ENCODE measurements around the gene MRPS16. TPM values are rescaled to one million over a fixed set of nuclear protein-coding genes. Genes with fewer than 3 reads are reported as not detected.

The MRPS16 gene
- total RNA-seq, result 10 to 100 TPM; 33.3 to 56.5 (median 55.2) TPM
- 44.5 TPM for total RNA-seq (2013)
- 39.3 to 159 (median 63.3) reads per million in 29 experiments for total RNA-seq

DNA sequence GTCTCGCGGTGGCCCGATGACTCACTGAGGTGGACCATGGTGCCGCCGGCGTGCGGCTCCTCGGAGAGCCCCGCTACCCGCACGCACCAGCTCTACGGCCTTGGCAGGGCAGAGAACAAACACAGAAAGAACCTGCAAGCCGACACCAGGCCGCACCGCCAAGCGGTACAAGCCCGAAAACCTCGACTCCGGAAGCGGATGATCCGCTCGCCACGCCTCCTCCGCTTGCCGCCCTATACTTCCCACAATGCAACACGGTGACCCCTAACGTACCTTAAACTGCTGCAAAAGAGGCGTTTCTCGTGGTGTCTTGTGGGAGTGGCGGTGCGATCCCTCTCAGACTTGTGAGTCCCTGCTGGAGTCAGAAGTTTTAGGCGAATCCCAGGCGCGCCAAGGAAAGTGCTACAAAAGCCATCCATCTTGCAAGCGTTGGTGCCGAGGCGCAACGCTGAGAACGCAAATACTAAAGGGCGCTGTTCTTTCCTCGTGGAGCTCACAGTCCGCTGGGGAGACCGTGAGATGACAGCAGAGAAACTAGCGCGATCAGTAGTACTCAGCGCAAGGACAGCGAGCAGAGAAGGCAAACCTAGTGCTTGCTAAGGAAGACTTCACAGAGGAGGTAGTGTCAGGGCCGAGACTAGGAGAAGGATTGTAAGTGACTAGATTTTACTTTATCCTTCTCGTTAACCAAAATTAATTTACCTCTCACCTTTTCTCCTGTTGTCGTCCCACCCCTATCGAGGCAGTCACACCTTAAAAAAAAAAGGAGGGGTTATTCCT, at the start of gene MRPS16:
Gene MRPS16 (minus strand): TSS at position 200 of the 780 bp plus-strand sequence. CDS start 162 bp downstream, at position 38.
- Histone ChIP-seq H3K36me3 (ENCODE audit: control insufficient read depth in 2 of 2, extremely low read depth in 1 of 2, insufficient read depth in 1 of 2, low read length in 1 of 2) (peaks cover 0 to 14% of the 10 kb centered on the region in 2 donors), H3K9me3 (no peaks in the 10 kb centered on the region), H3K4me1 (ENCODE audit: control insufficient read depth in 1 of 2, extremely low read depth in 1 of 2, insufficient read depth in 2 of 2, low read length in 2 of 2) (peaks cover 19 to 23% of the 10 kb centered on the region in 2 experiments), H3K27ac (ENCODE audit: low read length) (peak within 1 kb of the TSS; percentile 85), H3K4me3 (ENCODE audit: control insufficient read depth in 1 of 2, extremely low read depth in 1 of 2, low read length in 1 of 2) (peak within 1 kb of the TSS; percentile 78 to 95), H3K27me3 (replicated peaks in 1 of 2; ENCODE audit: control insufficient read depth in 2 of 2, extremely low read depth in 1 of 2, insufficient read depth in 2 of 2, low read length in 1 of 2) (no peaks in the 10 kb centered on the region)
- Mint-ChIP-seq H3K4me1 (peaks cover 23 to 45% (median 37%) of the 10 kb centered on the region in 3 donors), H3K4me3 (peak within 1 kb of the TSS; percentile 90 to 98 (median 98)), H3K36me3 (peaks cover 10% of the 10 kb centered on the region), H3K27me3 (no peaks in the 10 kb centered on the region), H3K27ac (peak within 1 kb of the TSS; percentile 94 to 97), H3K9me3 (no peaks in the 10 kb centered on the region)
- DNase-seq (peak; percentile 80 to 96 (median 91)), ATAC-seq (replicated peaks in 1 of 4) (peak; percentile 90 to 93 (median 91))
- POLR2A ChIA-PET, result interaction anchor here (0.6 to 1.0 kb wide), 5 partner anchors 10 to 909 kb away, joined by 3 to 6 read pairs (median 3); partner anchors contain the start of gene P4HA1 (in 1 of the 2)
- 0% methylated on average over 39 of the region's 51 CpGs for WGBS (ENCODE audit: insufficient coverage)
- CTCF ChIA-PET, result interaction anchor here in 1 of 2 donors (0.6 to 0.7 kb wide), 3 partner anchors 88 to 1935 kb away, joined by 3 read pairs; no protein-coding TSS in a partner anchor

DNA sequence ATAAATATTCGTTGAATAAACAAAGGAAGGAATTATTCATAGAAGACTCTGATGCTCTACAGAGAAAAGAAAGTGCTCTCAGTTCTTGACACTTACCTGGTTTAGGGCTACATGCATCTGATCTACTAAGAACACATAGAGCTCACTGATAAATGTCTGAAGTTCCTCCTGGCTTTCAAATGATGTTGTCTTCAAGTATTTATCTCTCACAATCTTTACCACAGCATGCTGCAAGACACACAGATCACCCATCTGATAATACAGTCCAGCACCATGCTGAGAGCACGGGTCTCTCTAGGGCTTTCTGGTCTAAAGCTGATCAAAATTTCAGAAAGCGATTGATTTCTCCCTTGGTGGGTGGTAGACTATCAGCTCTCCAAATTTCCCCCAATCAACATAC, 44.5 kb upstream of the MRPS16 start:
- no peaks in the 10 kb centered on the region for H3K4me1 ChIP-seq (ENCODE audit: control insufficient read depth in 1 of 2, extremely low read depth in 1 of 2, insufficient read depth in 2 of 2, low read length in 2 of 2)
- H3K27ac ChIP-seq (ENCODE audit: low read length), result no peak overlapping the region
- Mint-ChIP-seq H3K36me3 (peaks cover 13% of the 10 kb centered on the region), H3K9me3 (no peaks in the 10 kb centered on the region), H3K4me1 (peaks cover 0 to 9% (median 5%) of the 10 kb centered on the region in 3 donors), H3K4me3 (no peak overlapping the region), H3K27ac (no peak overlapping the region), H3K27me3 (no peaks in the 10 kb centered on the region)
- ChIA-PET CTCF (no interaction called here), POLR2A (no interaction called here)
- no peak overlapping the region for H3K4me3 ChIP-seq (ENCODE audit: control insufficient read depth in 1 of 2, extremely low read depth in 1 of 2, low read length in 1 of 2)
- H3K9me3 ChIP-seq, result no peaks in the 10 kb centered on the region
- no peaks in the 10 kb centered on the region for H3K36me3 ChIP-seq (ENCODE audit: control insufficient read depth in 2 of 2, extremely low read depth in 1 of 2, insufficient read depth in 1 of 2, low read length in 1 of 2)
- no peak for ATAC-seq (replicated peaks in 1 of 4)
- DNase-seq, result no peak
- WGBS (ENCODE audit: insufficient coverage), result no CpG with 5 or more reads among the region's 3 CpGs
- no peaks in the 10 kb centered on the region for H3K27me3 ChIP-seq (replicated peaks in 1 of 2; ENCODE audit: control insufficient read depth in 2 of 2, extremely low read depth in 1 of 2, insufficient read depth in 2 of 2, low read length in 1 of 2)

DNA sequence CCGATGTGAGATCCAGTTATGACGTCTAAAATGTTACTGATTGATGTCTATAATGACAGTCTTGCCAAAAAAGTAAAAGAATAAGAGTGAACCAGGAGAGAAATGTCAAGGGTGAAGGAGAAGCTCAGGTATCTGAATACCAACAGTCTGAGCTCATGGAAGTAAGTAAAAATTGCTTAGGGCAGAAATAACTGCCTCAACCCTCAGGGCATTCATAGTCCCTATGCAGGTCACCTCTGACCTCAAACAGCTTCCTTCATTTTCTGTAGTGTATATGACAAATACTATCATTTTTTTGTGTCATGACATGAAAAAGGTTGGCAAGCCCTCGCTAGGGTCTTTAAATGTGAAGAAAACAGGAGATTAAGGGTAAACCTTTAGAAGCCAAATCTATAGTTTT, 41.0 kb upstream of the MRPS16 start:
- Histone ChIP-seq H3K4me1 (ENCODE audit: control insufficient read depth in 1 of 2, extremely low read depth in 1 of 2, insufficient read depth in 2 of 2, low read length in 2 of 2) (no peaks in the 10 kb centered on the region), H3K4me3 (ENCODE audit: control insufficient read depth in 1 of 2, extremely low read depth in 1 of 2, low read length in 1 of 2) (no peak overlapping the region), H3K9me3 (no peaks in the 10 kb centered on the region), H3K36me3 (ENCODE audit: control insufficient read depth in 2 of 2, extremely low read depth in 1 of 2, insufficient read depth in 1 of 2, low read length in 1 of 2) (no peaks in the 10 kb centered on the region), H3K27me3 (replicated peaks in 1 of 2; ENCODE audit: control insufficient read depth in 2 of 2, extremely low read depth in 1 of 2, insufficient read depth in 2 of 2, low read length in 1 of 2) (no peaks in the 10 kb centered on the region), H3K27ac (ENCODE audit: low read length) (no peak overlapping the region)
- CTCF ChIA-PET, result no interaction called here
- POLR2A ChIA-PET, result no interaction called here
- Mint-ChIP-seq H3K9me3 (peaks cover 0 to 7% (median 7%) of the 10 kb centered on the region in 3 donors), H3K4me3 (no peak overlapping the region), H3K36me3 (peaks cover 27% of the 10 kb centered on the region), H3K27ac (no peak overlapping the region), H3K27me3 (no peaks in the 10 kb centered on the region), H3K4me1 (peaks cover 0 to 9% (median 5%) of the 10 kb centered on the region in 3 donors)
- ATAC-seq (replicated peaks in 1 of 4) (no peak), DNase-seq (no peak)
- 100% methylated on average over 2 of the region's 3 CpGs for WGBS (ENCODE audit: insufficient coverage)

DNA sequence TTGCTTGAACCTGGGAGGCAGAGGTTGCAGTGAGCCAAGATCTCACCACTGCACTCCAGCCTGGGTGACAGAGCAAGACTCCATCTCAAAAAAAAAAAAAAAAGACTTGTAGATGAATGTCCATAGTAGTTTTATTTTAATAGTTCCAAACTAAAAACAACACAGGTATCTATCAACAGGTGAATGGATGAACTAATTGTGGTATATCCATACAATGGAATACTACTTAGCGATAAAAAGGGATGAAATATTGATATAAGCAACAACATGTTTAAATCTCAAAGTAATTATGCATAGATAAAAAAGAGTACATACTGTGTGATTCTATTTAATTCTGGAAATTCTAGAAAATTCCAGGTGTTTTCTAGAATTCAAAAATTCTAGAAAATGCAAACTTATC, 37.5 kb upstream of the MRPS16 start:
- CTCF ChIA-PET, result no interaction called here
- H3K4me1 ChIP-seq (ENCODE audit: control insufficient read depth in 1 of 2, extremely low read depth in 1 of 2, insufficient read depth in 2 of 2, low read length in 2 of 2), result no peaks in the 10 kb centered on the region
- peaks cover 0 to 7% (median 7%) of the 10 kb centered on the region in 3 donors for H3K9me3 Mint-ChIP-seq
- H3K27me3 Mint-ChIP-seq, result no peaks in the 10 kb centered on the region
- H3K27ac ChIP-seq (ENCODE audit: low read length), result no peak overlapping the region
- H3K4me3 ChIP-seq (ENCODE audit: control insufficient read depth in 1 of 2, extremely low read depth in 1 of 2, low read length in 1 of 2), result no peak overlapping the region
- DNase-seq, result no peak
- no peaks in the 10 kb centered on the region for H3K27me3 ChIP-seq (replicated peaks in 1 of 2; ENCODE audit: control insufficient read depth in 2 of 2, extremely low read depth in 1 of 2, insufficient read depth in 2 of 2, low read length in 1 of 2)
- no peak for ATAC-seq (replicated peaks in 1 of 4)
- no peaks in the 10 kb centered on the region for H3K9me3 ChIP-seq
- WGBS (ENCODE audit: insufficient coverage), result no CpG with 5 or more reads among the region's 1 CpG
- POLR2A ChIA-PET, result no interaction called here
- peaks cover 27% of the 10 kb centered on the region for H3K36me3 Mint-ChIP-seq
- no peak overlapping the region for H3K4me3 Mint-ChIP-seq
- no peak overlapping the region for H3K27ac Mint-ChIP-seq
- H3K36me3 ChIP-seq (ENCODE audit: control insufficient read depth in 2 of 2, extremely low read depth in 1 of 2, insufficient read depth in 1 of 2, low read length in 1 of 2), result no peaks in the 10 kb centered on the region
- H3K4me1 Mint-ChIP-seq, result no peaks in the 10 kb centered on the region

DNA sequence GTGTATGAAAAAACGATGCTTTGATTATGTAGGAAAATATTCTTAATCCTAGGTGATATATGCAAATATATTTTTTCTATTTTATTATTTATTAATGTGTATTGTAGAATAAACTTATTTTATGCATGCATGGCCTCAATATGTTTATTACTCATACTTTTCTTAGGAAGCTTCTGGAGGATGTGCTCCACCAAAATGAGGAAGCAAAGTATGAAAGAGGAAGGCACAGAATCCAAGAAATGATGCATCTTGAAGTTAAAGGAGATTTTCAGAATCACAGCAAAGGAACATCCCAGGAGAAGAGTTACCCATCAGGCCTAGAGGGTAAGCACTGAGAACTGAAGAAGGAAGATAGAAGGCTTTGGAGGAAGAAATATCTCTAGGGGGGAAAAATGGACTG, 35.0 kb upstream of the MRPS16 start:
- Mint-ChIP-seq H3K4me1 (no peaks in the 10 kb centered on the region), H3K36me3 (peaks cover 13% of the 10 kb centered on the region), H3K4me3 (no peak overlapping the region), H3K27me3 (no peaks in the 10 kb centered on the region), H3K9me3 (peaks cover 0 to 7% (median 7%) of the 10 kb centered on the region in 3 donors), H3K27ac (no peak overlapping the region)
- no peaks in the 10 kb centered on the region for H3K9me3 ChIP-seq
- DNase-seq, result no peak
- H3K27ac ChIP-seq (ENCODE audit: low read length), result no peak overlapping the region
- H3K4me1 ChIP-seq (ENCODE audit: control insufficient read depth in 1 of 2, extremely low read depth in 1 of 2, insufficient read depth in 2 of 2, low read length in 2 of 2), result no peaks in the 10 kb centered on the region
- H3K4me3 ChIP-seq (ENCODE audit: control insufficient read depth in 1 of 2, extremely low read depth in 1 of 2, low read length in 1 of 2), result no peak overlapping the region
- no peaks in the 10 kb centered on the region for H3K27me3 ChIP-seq (replicated peaks in 1 of 2; ENCODE audit: control insufficient read depth in 2 of 2, extremely low read depth in 1 of 2, insufficient read depth in 2 of 2, low read length in 1 of 2)
- CTCF ChIA-PET, result no interaction called here
- H3K36me3 ChIP-seq (ENCODE audit: control insufficient read depth in 2 of 2, extremely low read depth in 1 of 2, insufficient read depth in 1 of 2, low read length in 1 of 2), result no peaks in the 10 kb centered on the region
- POLR2A ChIA-PET, result no interaction called here
- no CpG with 5 or more reads among the region's 1 CpG for WGBS (ENCODE audit: insufficient coverage)
- ATAC-seq (replicated peaks in 1 of 4), result no peak

DNA sequence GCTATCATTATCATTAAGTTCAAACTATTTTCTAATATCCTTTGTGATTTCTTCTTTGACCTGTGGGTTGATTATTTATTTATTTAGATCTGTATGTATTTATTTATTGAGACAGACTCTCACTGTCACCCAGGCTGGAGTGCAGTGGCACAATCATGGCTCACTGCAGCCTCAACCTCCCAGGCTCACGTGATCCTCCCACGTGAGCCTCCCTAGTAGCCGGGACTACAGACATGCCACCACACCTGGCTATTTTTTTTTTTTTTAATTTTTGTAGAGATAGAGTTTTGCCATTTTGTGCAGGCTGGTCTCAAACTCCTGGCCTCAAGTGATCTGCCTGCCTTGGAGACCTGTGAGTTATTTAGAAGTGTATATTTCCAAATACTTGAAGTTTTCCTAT, 28.7 kb upstream of the MRPS16 start:
- Mint-ChIP-seq H3K27me3 (no peaks in the 10 kb centered on the region), H3K27ac (no peak overlapping the region), H3K36me3 (no peaks in the 10 kb centered on the region), H3K4me3 (no peak overlapping the region), H3K4me1 (no peaks in the 10 kb centered on the region), H3K9me3 (no peaks in the 10 kb centered on the region)
- CTCF ChIA-PET, result no interaction called here
- Histone ChIP-seq H3K4me1 (ENCODE audit: control insufficient read depth in 1 of 2, extremely low read depth in 1 of 2, insufficient read depth in 2 of 2, low read length in 2 of 2) (no peaks in the 10 kb centered on the region), H3K9me3 (no peaks in the 10 kb centered on the region), H3K36me3 (ENCODE audit: control insufficient read depth in 2 of 2, extremely low read depth in 1 of 2, insufficient read depth in 1 of 2, low read length in 1 of 2) (no peaks in the 10 kb centered on the region), H3K4me3 (ENCODE audit: control insufficient read depth in 1 of 2, extremely low read depth in 1 of 2, low read length in 1 of 2) (no peak overlapping the region), H3K27me3 (replicated peaks in 1 of 2; ENCODE audit: control insufficient read depth in 2 of 2, extremely low read depth in 1 of 2, insufficient read depth in 2 of 2, low read length in 1 of 2) (no peaks in the 10 kb centered on the region), H3K27ac (ENCODE audit: low read length) (no peak overlapping the region)
- no CpG with 5 or more reads among the region's 3 CpGs for WGBS (ENCODE audit: insufficient coverage)
- POLR2A ChIA-PET, result no interaction called here
- DNase-seq (no peak), ATAC-seq (replicated peaks in 1 of 4) (no peak)

Measured in T-cell (primary cell).